ENCODE results near the gene RELN.

The RELN gene

DNA sequence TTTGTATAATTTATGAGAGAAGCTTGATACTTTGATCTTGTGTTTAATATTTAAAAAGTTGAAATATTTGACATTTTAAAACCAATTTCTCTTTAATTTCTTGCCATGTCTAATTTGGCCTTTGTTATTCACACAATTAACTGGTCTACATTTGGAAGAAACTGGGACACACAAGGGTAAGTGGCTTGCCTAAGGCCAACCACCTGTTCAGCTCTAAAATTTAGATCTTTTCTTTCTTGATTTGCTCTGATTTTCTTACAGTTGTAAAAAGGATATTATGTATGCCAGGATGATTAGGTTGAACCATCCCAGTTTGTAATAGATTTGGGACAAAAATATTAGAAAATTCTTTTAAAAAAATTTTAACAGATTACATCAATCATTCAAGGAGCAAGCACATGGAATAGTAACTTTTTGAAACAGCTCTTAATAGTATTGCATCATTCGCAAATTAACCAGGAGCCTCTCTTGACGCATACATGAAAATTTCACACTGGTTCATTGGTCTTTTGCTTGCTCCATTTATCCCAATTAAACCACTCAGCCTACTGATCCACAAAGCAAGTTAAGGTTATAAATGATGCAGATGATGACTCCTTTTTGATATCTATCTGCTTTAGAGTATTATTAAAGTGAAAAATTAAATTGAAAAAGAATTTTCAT lies 321.0 kb downstream of the RELN start:
- DNase-seq: no peak

DNA sequence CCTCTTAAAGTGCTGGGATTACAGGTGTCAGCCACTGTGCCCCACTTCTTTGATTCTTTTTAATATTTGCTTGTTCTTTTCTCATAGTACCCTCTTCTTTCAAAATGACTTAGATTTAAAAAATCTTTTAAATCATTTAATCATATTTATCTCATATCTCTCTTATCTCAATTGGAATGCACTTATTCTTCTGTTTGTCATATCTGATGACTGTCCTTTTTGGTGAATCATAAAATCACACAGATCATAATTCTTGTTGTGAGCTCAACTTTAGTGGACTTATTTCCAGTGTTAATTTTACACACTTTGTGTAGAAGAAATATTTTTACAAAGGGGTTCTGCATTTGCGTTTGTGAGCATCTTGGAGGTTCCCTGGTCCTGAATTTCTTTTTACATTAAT lies 323.1 kb downstream of the RELN start:
- no peak for DNase-seq

DNA sequence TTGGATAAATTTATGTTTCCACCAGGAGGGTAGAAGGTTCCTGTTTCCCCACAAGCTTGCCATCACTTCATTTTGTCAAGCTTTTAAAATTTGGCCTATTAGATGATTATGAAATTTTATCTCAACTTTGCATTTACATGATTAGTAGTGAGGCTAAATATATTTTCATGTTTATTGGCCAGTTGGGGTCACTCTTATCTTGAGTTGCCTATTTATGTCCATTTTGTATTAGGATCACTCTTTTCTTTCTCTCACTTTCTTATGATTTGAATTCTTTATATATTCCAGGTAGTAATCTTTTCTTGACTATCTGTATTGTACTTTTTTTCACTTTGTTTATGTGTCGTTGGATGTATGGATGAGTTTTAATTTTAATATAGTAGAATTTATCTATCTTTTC lies 324.9 kb downstream of the RELN start:
- DNase-seq: no peak

DNA sequence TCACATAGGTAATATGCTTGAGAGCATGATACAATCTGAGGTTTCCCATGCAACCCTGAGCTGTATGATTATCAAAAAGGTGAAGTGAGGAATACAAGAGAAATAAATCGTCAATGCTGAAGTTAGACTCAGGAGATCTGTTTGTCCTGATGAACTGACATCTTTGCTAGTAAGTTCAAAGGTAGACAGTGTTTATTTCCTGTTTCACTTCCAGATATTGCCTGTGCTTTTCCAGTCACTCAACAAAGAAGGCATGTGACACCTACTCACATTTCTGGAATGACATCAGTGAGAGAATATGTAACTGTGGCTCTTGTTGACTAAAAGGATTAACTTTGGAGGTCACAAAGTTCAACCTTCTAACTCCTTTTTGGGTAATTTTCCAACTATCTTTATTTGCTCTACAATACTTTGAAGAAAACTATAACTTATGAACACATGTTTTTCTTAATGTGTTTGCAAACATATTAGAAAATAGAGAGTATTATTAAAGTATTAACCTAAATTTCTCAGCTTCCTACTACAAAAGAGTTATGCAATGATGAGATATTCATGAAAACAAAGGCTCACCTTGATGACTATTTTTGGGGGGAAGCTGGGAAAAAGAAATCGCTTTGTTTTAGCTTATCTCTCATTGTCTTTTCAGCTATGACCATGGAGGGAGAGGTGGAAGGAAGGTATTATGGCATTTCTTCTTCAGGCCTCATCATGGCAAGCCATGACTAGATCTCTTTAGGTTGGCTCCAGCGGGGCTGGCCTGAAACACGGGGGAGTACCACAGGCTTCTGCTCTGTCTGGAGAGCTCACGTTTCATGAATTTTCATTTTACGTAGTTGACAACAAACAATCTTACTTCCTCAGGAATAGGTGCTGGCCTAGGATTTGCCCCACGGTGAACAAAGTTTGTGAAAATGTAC lies 328.7 kb downstream of the RELN start:
- no peak for DNase-seq

DNA sequence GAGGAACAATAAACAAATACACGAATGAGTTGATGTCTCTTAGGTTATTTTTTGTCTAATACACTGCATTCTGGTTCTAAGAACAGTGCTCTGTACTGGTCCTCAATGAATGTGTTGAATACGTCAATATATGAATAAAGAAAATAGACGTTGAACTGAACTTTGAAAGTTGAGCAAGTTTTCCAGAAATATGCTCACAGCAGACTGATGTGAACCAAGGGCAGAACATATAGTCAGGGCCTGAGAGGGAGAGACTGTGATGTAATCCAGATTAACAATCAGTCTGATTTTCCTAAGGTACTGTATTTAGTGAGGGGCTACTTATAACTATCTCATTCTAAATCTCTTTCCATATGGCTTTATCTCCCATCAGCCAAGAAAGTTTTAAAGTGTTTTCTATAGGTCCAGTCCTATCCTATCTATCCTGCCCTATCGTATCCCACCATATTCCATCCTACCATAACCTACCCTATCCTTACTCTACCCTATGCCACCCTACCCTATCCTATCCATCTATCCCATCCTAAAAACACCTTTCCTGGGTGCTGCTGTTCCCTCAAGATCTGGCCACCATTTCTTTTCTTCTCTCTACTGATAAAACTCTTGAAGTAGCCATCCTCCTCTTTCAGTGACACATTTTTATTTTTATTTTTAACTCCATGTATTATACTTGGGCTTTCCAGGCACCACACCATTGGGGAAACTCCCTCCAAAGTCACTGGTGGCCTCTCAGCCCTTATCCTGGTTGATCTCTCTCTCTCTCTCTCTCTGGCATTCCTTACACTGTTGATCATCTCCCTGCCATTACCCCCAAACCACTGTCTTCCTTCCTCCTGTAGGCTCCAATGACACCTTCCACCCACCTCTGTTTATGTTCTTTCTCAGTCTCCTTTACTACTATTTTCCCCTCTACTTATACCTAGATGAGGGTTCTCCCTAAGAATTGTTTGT lies 331.1 kb downstream of the RELN start:
- no peak for DNase-seq

DNA sequence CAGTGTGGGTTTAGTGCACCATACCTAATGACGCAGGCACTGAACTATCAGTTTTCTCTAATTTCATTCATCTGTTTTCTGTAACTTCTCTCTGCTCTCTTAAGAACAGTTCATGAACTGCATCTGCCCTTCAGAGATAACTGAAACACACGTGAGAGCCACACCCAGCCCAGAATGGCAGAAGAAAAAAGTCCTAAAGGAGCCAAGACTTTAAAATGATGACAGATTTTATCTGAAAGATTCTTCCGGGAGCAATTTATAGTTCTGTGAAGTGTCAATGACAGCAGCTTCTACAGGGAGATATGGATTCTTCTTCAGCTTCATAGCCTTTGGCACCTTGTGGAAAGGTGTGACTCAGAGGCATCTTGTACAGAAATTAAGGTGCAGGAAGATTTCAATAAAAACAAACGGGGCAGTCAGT lies 332.0 kb downstream of the RELN start:
- DNase-seq: no peak

DNA sequence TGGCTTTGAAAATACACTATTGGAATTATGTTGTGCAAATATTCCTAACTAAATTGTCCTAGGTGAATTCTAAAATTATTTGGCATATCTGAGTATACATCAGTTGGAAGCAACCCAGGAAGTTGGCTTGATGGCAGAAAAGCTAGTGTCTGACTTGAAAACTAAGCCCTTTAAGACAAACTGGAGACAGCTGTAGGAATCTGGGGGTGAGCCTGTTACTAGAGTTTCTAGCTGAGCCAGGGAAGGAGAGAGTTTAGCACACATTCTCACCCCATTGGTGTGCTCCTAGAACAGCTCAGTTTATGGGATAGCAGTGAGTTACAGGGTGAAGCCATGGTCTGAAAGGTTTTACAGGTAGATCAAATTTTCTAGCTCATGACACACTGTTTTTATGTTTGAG lies 333.2 kb downstream of the RELN start:
- DNase-seq: no peak

DNA sequence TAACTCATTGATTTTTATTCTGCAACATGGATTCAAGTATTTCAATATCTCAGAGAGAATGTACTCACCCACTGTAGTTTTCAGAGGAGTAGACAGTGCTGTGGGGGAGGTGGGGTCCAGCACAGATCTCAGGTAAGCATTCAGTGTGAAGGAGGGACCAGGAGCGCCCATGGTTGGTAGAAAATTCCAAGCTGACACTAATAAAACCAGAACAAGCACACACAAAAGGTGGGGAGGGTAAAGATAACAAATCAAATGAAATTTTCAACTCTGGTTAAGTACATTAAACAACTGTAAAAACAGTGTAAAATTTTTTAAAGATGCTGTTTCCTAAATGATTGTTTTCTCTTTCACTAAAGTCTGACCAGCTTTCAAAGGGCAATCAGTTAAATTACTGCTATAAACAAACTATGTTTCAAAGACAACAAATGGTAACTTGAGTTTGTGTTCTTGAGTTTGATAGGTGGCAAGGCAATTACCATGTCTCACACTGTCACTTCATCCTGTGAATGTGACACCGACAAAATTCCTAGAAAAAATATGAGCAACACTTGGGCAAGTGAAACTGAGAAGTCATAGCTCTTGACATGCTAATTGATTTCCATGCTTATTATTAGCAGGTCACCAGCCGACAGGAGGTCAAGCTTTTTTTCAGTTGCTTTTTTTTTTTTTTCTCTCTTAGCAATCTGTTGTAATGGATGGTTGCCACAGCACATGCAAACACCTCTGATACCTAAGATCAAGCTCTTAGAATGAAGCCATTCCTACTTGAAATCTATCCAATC lies 337.7 kb downstream of the RELN start:
- no peak for DNase-seq

DNA sequence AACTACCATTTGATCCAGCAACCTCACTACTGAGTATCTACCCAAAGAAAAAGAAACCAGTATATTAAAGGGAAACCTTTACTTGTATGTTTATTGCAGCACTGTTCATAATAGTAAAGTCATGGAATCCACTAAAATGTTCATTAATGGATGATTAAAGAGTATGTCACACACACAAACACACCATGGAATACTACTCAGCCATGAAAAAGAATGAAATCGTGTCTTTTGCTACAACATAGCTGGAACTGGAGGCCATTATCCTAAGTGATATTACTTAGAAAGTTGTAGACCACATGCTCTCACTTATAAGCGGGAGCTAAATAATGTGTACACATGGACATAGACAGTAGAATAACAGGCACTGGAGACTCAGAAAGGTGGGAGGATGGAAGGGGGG lies 340.4 kb downstream of the RELN start:
- no peak for DNase-seq

DNA sequence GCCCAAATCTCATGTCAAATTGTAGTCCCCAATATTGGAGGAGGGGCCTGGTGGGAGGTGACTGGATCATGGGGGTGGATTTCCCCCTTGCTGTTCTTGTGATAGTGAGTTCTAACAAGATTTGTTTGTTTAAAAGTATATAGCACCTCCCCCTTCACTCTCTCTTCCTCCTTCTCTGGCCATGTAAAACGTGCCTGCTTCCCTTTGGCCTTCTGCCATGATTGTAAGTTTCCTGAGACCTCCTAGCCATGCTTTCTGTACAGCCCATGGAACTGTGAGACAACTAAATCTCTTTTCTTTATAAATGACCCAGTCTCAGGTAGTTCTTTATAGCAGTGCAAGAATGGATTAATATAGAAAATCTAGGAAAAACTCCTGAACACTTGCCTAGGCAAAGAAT lies 341.3 kb downstream of the RELN start:
- DNase-seq: no peak

DNA sequence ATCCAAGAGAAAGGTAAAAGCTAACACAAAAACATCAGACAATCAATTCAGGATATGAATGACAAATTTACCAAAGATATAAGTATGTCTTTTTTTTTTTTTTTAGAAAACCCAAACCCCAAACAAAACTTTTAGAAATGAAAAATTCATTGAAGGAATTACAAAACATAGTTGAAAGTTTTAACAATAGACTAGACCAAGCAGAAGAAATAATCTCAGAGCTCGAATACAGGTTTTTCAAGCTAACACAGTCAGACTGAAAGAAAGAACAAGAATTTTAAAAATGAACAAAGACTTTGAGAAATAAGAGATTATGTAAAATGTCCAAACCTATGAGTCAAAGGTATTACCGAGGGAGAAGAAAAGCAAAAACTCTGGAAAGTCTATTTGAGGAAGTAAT lies 345.1 kb downstream of the RELN start:
- no peak for DNase-seq

DNA sequence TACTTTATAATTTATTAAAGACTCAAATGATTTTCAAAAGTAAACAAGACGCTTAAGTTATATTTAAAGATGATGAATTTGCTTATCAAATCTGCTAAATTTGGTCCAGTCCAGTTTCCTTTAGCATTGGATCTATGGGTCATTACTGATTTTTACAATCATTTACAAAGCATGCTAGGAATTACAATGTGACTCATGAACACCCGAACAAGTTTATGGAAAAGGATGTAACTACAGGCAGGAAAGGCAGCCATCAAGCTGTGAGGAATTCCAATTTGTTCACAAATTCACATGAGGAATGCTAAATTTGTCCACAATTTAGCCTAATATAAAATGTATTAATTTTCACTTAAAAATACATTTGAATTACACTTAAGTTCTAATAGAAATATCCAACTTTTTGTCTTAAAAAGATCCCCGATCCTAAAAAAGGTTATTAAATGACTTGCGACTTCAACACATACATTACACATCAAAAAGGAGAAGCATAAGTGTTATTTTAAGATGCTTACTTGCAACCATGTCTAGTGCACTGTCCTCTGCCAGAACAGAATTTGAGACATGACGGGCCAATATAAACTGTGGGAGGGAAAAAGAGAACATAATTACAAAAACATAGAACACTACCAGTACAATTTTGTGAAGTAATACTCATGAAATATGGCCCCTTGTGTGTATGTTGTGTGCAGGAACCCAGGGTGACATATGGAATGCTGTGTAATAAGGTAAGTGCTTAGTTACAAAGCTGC lies 349.3 kb downstream of the RELN start:
- DNase-seq: no peak

DNA sequence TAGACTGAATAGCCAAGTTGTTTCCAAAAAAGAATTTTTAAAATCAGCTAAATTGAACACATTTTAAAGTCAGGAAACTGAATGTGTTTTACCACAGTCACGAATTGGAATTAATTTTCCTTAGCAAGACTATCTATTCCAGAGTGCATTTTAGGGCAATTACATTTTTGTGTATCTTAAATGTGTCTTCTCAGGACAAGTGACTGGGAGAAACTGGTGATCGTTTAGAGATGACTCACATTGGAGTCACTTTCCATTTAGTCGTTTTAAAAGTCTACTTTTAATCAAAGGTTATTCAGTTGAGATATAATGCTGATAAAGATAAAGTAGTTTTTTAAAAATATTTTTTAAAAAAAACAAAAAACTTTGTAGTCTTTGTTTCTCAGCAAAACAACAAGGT lies 351.7 kb downstream of the RELN start:
- no peak for DNase-seq

DNA sequence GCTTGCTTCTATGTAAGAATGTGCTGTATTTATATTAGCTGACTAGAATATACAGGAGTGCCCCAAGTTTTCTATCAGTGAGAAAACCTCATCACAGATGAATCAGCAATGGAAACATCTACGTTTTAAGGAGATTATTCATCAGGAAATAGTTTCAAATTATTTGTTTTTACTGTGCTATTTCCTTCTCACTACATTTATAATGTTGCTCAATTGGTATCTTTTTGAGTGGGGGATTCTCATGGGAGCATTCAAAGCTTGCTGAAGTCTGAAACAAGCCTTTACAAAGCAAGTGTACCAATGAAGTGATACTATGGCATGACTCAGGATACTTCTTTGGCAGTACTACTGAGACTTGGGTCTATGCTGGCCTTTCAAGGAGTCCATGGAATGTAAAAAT lies 352.4 kb downstream of the RELN start:
- DNase-seq: no peak

DNA sequence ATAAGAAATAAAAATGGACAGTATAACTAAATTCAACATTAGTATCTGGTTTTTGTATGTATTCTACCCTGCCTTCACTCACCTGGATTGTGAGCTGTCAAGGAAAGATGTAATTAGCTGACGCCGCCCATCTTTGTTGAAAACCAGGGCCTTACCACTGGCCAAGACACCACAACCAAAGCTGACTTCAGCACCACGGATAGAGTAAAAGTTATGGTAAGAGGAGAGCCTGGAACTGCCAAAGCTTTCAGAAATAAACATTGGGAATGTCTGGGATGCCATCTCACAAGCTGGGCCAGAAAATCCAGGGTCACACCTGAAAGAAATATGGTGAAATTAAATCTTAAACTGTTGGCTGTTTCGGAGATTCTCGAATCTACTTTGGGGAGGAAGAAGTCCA lies 353.3 kb downstream of the RELN start:
- DNase-seq: no peak

DNA sequence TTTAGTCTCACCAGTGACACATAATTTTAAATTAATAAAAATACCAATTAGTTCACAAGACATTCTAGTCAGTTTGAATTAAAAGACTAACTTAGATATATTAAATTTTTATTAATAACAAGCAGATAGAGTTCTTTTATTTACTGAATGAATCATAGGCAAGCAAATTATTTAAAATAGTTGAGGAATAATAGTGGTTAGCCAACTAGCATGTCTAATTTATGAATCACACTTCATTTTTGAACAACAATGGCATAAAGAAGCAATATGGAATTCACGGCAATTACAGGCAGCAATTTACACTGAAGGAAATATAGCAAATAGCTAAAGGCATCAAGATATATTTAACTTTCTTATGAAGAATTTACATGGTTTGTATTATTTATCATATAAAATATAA lies 356.5 kb downstream of the RELN start:
- no peak for DNase-seq

DNA sequence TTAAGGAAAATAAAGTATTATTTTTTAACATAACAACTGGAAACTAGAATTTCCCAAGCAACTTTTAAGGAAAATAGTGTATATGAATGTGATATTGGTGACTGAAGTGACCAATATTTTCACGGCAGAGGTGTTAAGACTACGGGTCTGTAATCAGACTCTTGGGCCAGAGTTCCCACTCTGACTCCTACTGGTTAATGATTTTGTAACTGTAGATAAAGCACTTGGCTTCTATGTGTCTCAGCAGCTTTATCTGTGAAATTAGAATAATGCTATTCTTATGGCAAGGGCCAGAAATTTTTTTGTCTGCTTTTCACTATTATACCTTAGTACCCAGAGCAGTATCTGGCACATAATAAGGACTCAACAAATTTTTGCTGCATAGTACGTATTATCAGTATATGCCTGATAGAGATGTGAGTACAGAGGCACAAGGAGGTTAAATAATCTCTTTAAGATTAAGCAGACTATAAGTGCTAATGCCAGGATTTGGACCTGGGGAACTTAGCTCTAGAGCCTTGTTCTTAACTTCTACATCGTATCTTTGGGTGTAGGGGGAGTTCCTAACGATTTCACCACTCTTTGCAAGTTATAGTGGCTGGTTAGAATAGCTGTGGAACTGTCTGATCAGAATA lies 357.3 kb downstream of the RELN start:
- DNase-seq: no peak

DNA sequence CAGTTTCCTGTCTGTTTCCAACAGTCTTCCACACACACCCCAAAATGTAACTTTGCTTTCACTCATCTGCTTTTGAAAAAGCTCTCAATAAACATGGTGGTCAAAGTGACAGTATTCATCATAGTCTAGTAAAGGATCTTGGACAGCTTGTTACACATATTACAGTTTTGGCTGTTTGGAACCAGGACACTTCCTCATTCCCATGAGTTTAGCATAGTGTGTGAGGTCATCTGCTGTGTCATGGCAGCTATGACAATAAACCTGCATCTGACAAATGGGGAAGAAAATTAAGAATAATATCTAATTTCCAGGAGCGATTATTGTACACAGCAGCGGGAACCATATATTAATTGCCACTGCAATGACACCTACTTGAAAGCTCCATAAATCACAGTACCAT lies 359.1 kb downstream of the RELN start:
- DNase-seq: no peak

DNA sequence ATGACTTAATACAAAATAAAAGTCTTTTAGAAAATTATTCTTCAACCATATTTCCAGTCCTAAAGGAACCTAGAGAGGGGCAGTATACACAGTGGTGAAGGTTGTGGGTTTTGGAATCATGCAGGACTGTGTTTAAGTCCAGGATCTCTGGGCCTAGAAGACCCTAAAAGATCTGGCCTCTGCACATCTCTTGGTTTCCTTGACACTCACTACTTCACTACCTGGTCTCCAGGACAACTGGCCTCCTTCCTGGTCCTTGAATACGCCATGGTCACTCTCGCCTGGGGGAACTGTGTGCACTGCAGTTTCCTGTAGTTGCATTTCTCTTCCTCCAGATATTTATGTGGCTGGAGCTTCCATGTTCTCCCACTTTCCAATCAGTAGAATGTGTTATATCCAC lies 360.7 kb downstream of the RELN start:
- DNase-seq: no peak

DNA sequence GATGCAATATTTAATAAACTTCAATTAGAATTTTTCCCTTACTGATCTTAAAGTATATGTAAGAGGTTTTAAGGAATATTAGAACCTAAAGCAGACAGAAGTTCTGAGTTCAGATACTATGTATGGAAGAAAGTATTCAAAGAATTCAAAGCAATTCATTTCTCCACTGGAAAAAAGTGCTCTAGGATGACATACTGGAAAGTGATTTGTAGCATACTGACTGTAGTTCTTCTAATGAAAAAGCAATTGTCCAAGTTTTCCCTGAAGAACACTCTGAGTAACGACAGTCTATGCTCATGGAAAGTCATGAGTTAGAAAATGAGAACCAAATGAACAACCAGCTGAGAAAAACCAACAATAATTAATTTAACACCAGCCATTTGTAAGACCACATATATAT lies 362.7 kb downstream of the RELN start:
- no peak for DNase-seq

DNA sequence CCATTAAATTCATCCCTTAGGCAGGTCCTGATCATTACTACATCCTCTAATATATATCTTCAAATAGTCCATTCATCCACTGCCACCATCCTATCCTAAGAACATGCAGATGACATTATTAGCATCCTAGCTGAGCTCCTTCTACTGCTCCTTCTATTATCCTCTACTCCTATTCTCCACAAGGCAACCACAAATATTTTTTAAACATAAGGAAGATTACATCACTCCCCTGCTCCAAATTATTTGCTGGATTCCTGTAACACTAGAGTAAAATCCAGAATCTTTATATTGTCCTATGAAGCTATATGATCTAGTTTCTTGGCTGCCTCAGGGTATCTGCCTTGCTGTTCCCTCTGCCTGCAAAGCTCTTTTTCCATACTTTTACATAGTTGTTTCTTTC lies 367.2 kb downstream of the RELN start:
- no peak for DNase-seq
